ENCODE measurements around the gene HELZ. TPM values are rescaled to one million over a fixed set of nuclear protein-coding genes. Genes with fewer than 3 reads are reported as not detected.
A peak's percentile ranks its signal among the peaks of the same experiment; 100 is the strongest.

The HELZ gene
- total RNA-seq, 1 donor from 2014 or later, result 71.0 TPM

GRCh38 chr17:67088639-67089038, 156.4 kb downstream of the HELZ start:
- Mint-ChIP-seq H3K4me3 (ENCODE audit: low read depth) (no peak overlapping the region), H3K27me3 (no peaks in the 10 kb centered on the region), H3K9me3 (ENCODE audit: low read depth) (peaks cover 11% of the 10 kb centered on the region), H3K27ac (no peak overlapping the region), H3K4me1 (ENCODE audit: low read depth) (no peaks in the 10 kb centered on the region), H3K36me3 (ENCODE audit: insufficient read depth) (peaks cover 33% of the 10 kb centered on the region)
- no peak for TF ChIP-seq CTCF (IDR thresholded peaks at IDR 0.05; ENCODE audit: unreplicated experiment)
- DNase-seq (ENCODE audit: low spot score, unreplicated experiment), result no peak

- peaks cover 31% of the 10 kb centered on the region for H3K36me3 Mint-ChIP-seq (ENCODE audit: insufficient read depth)
- no peak for DNase-seq (ENCODE audit: low spot score, unreplicated experiment)
- no peak overlapping the region for H3K4me3 Mint-ChIP-seq (ENCODE audit: low read depth)
- no peaks in the 10 kb centered on the region for H3K4me1 Mint-ChIP-seq (ENCODE audit: low read depth)
- no peak for TF ChIP-seq CTCF (IDR thresholded peaks at IDR 0.05; ENCODE audit: unreplicated experiment)
- no peaks in the 10 kb centered on the region for H3K27me3 Mint-ChIP-seq
- peak overlapping the region; percentile 43 for H3K27ac Mint-ChIP-seq
- peaks cover 10% of the 10 kb centered on the region for H3K9me3 Mint-ChIP-seq (ENCODE audit: low read depth)
Measured at GRCh38 chr17:67085406-67085805, 159.6 kb downstream of the HELZ start.

GRCh38 chr17:67082107-67082506, 162.9 kb downstream of the HELZ start:
- TF ChIP-seq CTCF (IDR thresholded peaks at IDR 0.05; ENCODE audit: unreplicated experiment), result no peak
- no peak for DNase-seq (ENCODE audit: low spot score, unreplicated experiment)
- no peaks in the 10 kb centered on the region for H3K9me3 Mint-ChIP-seq (ENCODE audit: low read depth)
- no peak overlapping the region for H3K27ac Mint-ChIP-seq
- peaks cover 21% of the 10 kb centered on the region for H3K36me3 Mint-ChIP-seq (ENCODE audit: insufficient read depth)
- no peaks in the 10 kb centered on the region for H3K27me3 Mint-ChIP-seq
- no peak overlapping the region for H3K4me3 Mint-ChIP-seq (ENCODE audit: low read depth)
- H3K4me1 Mint-ChIP-seq (ENCODE audit: low read depth), result peaks cover under 1% of the 10 kb centered on the region

- no peaks in the 10 kb centered on the region for H3K27me3 Mint-ChIP-seq
- no peaks in the 10 kb centered on the region for H3K9me3 Mint-ChIP-seq (ENCODE audit: low read depth)
- H3K36me3 Mint-ChIP-seq (ENCODE audit: insufficient read depth), result peaks cover 14% of the 10 kb centered on the region
- DNase-seq (ENCODE audit: low spot score, unreplicated experiment), result no peak
- no peak overlapping the region for H3K4me3 Mint-ChIP-seq (ENCODE audit: low read depth)
- H3K27ac Mint-ChIP-seq, result no peak overlapping the region
- TF ChIP-seq CTCF (IDR thresholded peaks at IDR 0.05; ENCODE audit: unreplicated experiment), result no peak
- H3K4me1 Mint-ChIP-seq (ENCODE audit: low read depth), result peaks cover 12% of the 10 kb centered on the region
Measured at GRCh38 chr17:67080804-67081203, 164.2 kb downstream of the HELZ start.

- Mint-ChIP-seq H3K36me3 (ENCODE audit: insufficient read depth) (peaks cover 7% of the 10 kb centered on the region), H3K27ac (no peak overlapping the region), H3K4me3 (ENCODE audit: low read depth) (no peak overlapping the region), H3K9me3 (ENCODE audit: low read depth) (no peaks in the 10 kb centered on the region), H3K27me3 (no peaks in the 10 kb centered on the region), H3K4me1 (ENCODE audit: low read depth) (peaks cover 21% of the 10 kb centered on the region)
- DNase-seq (ENCODE audit: low spot score, unreplicated experiment), result no peak
- TF ChIP-seq CTCF (IDR thresholded peaks at IDR 0.05; ENCODE audit: unreplicated experiment), result no peak
Measured at GRCh38 chr17:67079491-67079890, 165.5 kb downstream of the HELZ start.
